GM12878 (cell line): Measurements from ENCODE around the gene PPP1R10. TPM values are rescaled to one million over a fixed set of nuclear protein-coding genes. Genes with fewer than 3 reads are reported as not detected.
A peak's percentile ranks its signal among the peaks of the same experiment; 100 is the strongest.

Experiments used
- ATAC-seq: fragments of 200-7000 bp; cut with Tn5 transposase; 3 replicates; pipeline ENCODE4 v1.9.1; 2020; ENCODE audit warnings: mild to moderate bottlenecking, moderate library complexity
- BruUV-seq: library from RNA; stranded (reverse); fragments of 400-500 nt; replicated peaks from 2 replicates; lab custom pipeline; 2021; lab: Mats Ljungman, UMichigan
- CTCF ChIA-PET: fragments of 300-600 bp; sonication (Branson Sonifier 250); formaldehyde crosslinking; extraction: SDS; loops from one replicate; lab custom pipeline; 2021; ENCODE audit warnings: inconsistent platforms; lab: Yijun Ruan, JAX
- POLR2A ChIA-PET: fragments of 350-600 bp; formaldehyde crosslinking; extraction: SDS; loops from one replicate; lab custom pipeline; 2021; ENCODE audit warnings: inconsistent platforms; lab: Charles Lee
- RAD21 ChIA-PET: fragments of 300-600 bp; sonication (Branson Sonifier 250); formaldehyde crosslinking; loops from one replicate; lab custom pipeline; 2023; ENCODE audit warnings: antibody characterized with exemption; ENCODE audit not compliant: unreplicated experiment; lab: Charles Lee
- SMC1A ChIA-PET: fragments of 300-600 bp; sonication (Branson Sonifier 250); formaldehyde crosslinking; loops from one replicate; lab custom pipeline; 2023; ENCODE audit not compliant: unreplicated experiment, uncharacterized antibody; lab: Charles Lee
- DNase-seq: peaks from one replicate; pipeline ENCODE4 v3.0.0-alpha.2; 2011; ENCODE audit warnings: low read depth, low spot score
- FAIRE-seq: peaks from 3 replicates; lab custom pipeline; 2011; peaks lifted over from hg19 to GRCh38; lab: Jason Lieb, UNC
- H2AFZ ChIP-seq: 2 replicates; pipeline ENCODE4 v1.6.0; 2011; ENCODE audit warnings: low read depth, low read length, control low read depth; ENCODE audit not compliant: control insufficient read depth
- H3K27ac ChIP-seq: 2 replicates; pipeline ENCODE4 v1.5.1; 2011; ENCODE audit warnings: control low read depth; ENCODE audit not compliant: control insufficient read depth, insufficient read depth
- H3K27me3 ChIP-seq, 2 experiments: replicated peaks in 1 of 2; 2 replicates each; pipeline versions ENCODE4 v1.6.0 to v1.6.1; 2011; ENCODE audit warnings: low read length in 1 of 2; ENCODE audit not compliant: control insufficient read depth in 2 of 2, insufficient read depth in 2 of 2
- H3K36me3 ChIP-seq, 2 experiments: 2 replicates each; pipeline ENCODE4 v1.5.1; 2011; ENCODE audit warnings: low read length in 1 of 2; ENCODE audit not compliant: control insufficient read depth in 2 of 2, insufficient read depth in 2 of 2
- H3K4me1 ChIP-seq: 2 replicates; pipeline ENCODE4 v1.6.1; 2011; ENCODE audit warnings: mild to moderate bottlenecking, low read length, moderate library complexity, mixed read lengths; ENCODE audit not compliant: control insufficient read depth, insufficient read depth
- H3K4me2 ChIP-seq: 2 replicates; pipeline ENCODE4 v1.6.0; 2011; ENCODE audit warnings: control low read depth; ENCODE audit not compliant: control insufficient read depth, insufficient read depth
- H3K4me3 ChIP-seq: fragments of 200-600 bp; sonication (generic); 2 replicates; pipeline ENCODE4 v1.5.1; 2016
- H3K79me2 ChIP-seq: 2 replicates; pipeline ENCODE4 v1.6.0; 2011; ENCODE audit warnings: low read length; ENCODE audit not compliant: control insufficient read depth, insufficient read depth
- H3K9ac ChIP-seq: 2 replicates; pipeline ENCODE4 v1.8.0; 2011; ENCODE audit warnings: low read length, control low read depth, mixed read lengths; ENCODE audit not compliant: control insufficient read depth, insufficient read depth
- H3K9me3 ChIP-seq: replicated peaks from 3 replicates; pipeline ENCODE4 v1.5.1; 2011; ENCODE audit warnings: mild to moderate bottlenecking, low read length; ENCODE audit not compliant: control insufficient read depth, insufficient read depth
- H4K20me1 ChIP-seq: 2 replicates; pipeline ENCODE4 v1.6.0; 2011; ENCODE audit not compliant: control insufficient read depth, insufficient read depth
- CREB1 ChIP-seq: IDR thresholded peaks from 2 replicates; pipeline ENCODE4 v1.6.1; 2012; ENCODE audit warnings: low read depth, mild to moderate bottlenecking, inconsistent platforms
- EED ChIP-seq: sonication (generic); IDR thresholded peaks from 2 replicates; pipeline ENCODE4 v1.6.1; 2016; ENCODE audit warnings: antibody characterized with exemption, low read depth
- MAX ChIP-seq: IDR thresholded peaks from 2 replicates; pipeline ENCODE4 v1.6.1; 2012; ENCODE audit warnings: low read depth, low read length, improper control_type of control experiment
- NR2C2 ChIP-seq: IDR thresholded peaks from 2 replicates; pipeline ENCODE4 v1.6.1; 2011; ENCODE audit warnings: borderline replicate concordance, low read depth; ENCODE audit not compliant: control insufficient read depth, insufficient read length
- RAD51 ChIP-seq: fragments of 450-650 bp; IDR thresholded peaks from 2 replicates; pipeline ENCODE4 v1.6.1; 2016; ENCODE audit warnings: moderate library complexity, mild to moderate bottlenecking, inconsistent platforms
- RBBP5 ChIP-seq: fragments of 200-600 bp; sonication (generic); conservative IDR thresholded peaks from 2 replicates; pipeline ENCODE4 v1.6.1; 2016
- RELB ChIP-seq: fragments of 450-650 bp; IDR thresholded peaks from 2 replicates; pipeline ENCODE4 v1.6.1; 2017; ENCODE audit warnings: low read depth, mild to moderate bottlenecking, moderate library complexity
- REST ChIP-seq: IDR thresholded peaks from 2 replicates; pipeline ENCODE4 v1.6.1; 2012; ENCODE audit warnings: mild to moderate bottlenecking, low read depth, low read length
- RUNX3 ChIP-seq: IDR thresholded peaks from 2 replicates; pipeline ENCODE4 v1.6.1; 2012; ENCODE audit warnings: low read length, inconsistent platforms
- SMARCA5 ChIP-seq: fragments of 450-650 bp; IDR thresholded peaks from 2 replicates; pipeline ENCODE4 v1.6.1; 2017; ENCODE audit warnings: mild to moderate bottlenecking
- STAT3 ChIP-seq: IDR thresholded peaks from 2 replicates; pipeline ENCODE4 v1.6.1; 2011; ENCODE audit warnings: low read depth, low read length, improper control_type of control experiment
- SUPT20H ChIP-seq: IDR thresholded peaks from 2 replicates; pipeline ENCODE4 v1.6.1; 2011; ENCODE audit warnings: low read depth, mild to moderate bottlenecking, low read length, moderate library complexity, borderline replicate concordance; ENCODE audit not compliant: control insufficient read depth
- ZSCAN29 ChIP-seq: fragments of 450-650 bp; IDR thresholded peaks from 2 replicates; pipeline ENCODE4 v1.6.1; 2017; ENCODE audit warnings: mild to moderate bottlenecking, moderate library complexity
- WGBS: methylation state at CpG from one replicate; pipeline ENCODE4 v1.1.6; 2016; ENCODE audit warnings: low lambda C conversion rate; ENCODE audit not compliant: insufficient replicate concordance, insufficient coverage; ENCODE audit errors: missing lambda C conversion rate; 5-methylcytosine and 5-hydroxymethylcytosine counted together
- in situ Hi-C: fragments of 300-500 bp; cut with MboI; formaldehyde crosslinking; loops from 9 replicates; pipeline ENCODE4 v1.14.3; 2018; ENCODE audit warnings: mixed read lengths
- intact Hi-C: fragments of 100-400 bp; cut with micrococcal nuclease; formaldehyde crosslinking; loops from one replicate; pipeline ENCODE4 v1.14.2; 2022; ENCODE audit not compliant: unreplicated experiment
- polyA plus RNA-seq, 11 experiments: library from polyadenylated mRNA; depleted of rRNA in 4 of 11; unstranded in 6 of 11; stranded (reverse) in 5 of 11; fragments of >200 nt; fragmentation: Nextera tagmentation in 4 of 11; fragmentation: Illumina TruSeq in 1 of 11; extraction: Ambion mirVana in 4 of 11; extraction: Trizol in 1 of 11; gene quantifications; 1 replicate in 1 of 11; 2 replicates in 10 of 11; pipeline versions ENCODE4 v1.2.1 to v1.2.3, GENCODE V29; 2011 to 2016; ENCODE audit warnings: inconsistent platforms in 2 of 11, missing spikeins in 2 of 11, low read depth in 1 of 11
- total RNA-seq, 4 experiments: library from RNA; depleted of rRNA in 3 of 4; stranded (reverse); fragments of >200 nt in 3 of 4; fragmentation: Illumina TruSeq in 1 of 4; extraction: Trizol in 1 of 4; gene quantifications; 2 replicates each; pipeline versions ENCODE4 v1.2.1 to v1.2.3, GENCODE V29; 2013 to 2021
- TF ChIP-seq, protein P1 (sequence below): fragments of 450-650 bp; formaldehyde crosslinking; IDR thresholded peaks from 2 replicates; pipeline ENCODE4 v1.4.0; 2020; ENCODE audit warnings: mild to moderate bottlenecking, moderate library complexity

Gene PPP1R10
- total and polyA plus RNA-seq, 10 of the 15 experiments (the other 5 are each of a cell fraction or from before 2014, with no cell fraction given) = 11.3 to 83.8 (median 41.2) TPM

DNA sequence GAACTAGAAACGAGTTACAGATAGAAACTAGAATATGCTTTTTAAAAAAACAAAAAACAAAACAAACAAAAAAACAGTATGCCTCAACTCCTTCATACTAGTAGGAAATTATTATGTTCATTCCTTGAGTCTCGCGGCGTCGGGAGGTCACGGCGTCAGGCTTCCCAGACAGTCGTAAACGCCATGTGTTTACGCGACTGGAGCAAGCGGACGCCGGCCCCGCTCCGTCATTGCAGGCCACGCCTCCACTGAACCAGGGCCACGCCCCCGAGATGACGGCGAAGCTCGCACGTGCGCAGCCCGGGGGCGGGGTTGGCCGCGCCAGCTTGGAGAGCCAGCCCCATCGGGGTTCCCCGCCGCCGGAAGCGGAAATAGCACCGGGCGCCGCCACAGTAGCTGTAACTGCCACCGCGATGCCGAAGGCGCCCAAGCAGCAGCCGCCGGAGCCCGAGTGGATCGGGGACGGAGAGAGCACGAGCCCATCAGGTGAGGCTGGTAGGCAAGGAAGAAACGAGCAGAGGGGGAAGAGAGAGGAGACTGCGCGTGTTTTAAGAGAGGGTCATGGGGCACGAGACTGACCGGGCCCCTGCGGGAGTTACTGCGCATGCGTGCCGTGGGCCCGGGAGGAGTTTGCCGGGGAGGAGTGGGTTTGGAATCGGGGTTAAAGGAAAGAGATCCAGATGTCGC lies 45.8 kb downstream of the PPP1R10 start, which contains the start of gene ABCF1:
TSS of gene ABCF1 (plus strand) at position 368 of the 687 bp plus-strand sequence. CDS start at position 414, 46 bp downstream.
- Histone ChIP-seq H3K27ac (peak within 1 kb of the TSS; percentile 94), H3K4me2 (peak within 1 kb of the TSS; percentile 98), H3K9me3 (no peaks in the 10 kb centered on the region), H3K79me2 (peaks cover 44% of the 10 kb centered on the region), H3K9ac (peak within 1 kb of the TSS; percentile 93), H3K4me1 (peaks cover 15% of the 10 kb centered on the region), H3K4me3 (peak within 1 kb of the TSS; percentile 89), H3K27me3 (no peaks in the 10 kb centered on the region), H3K36me3 (no peaks in the 10 kb centered on the region; a peak in 3 of 4 replicates), H4K20me1 (peaks cover 3% of the 10 kb centered on the region; the same call in 1 of the 2 replicates), H2AFZ (peak within 1 kb of the TSS; percentile 100)
- FAIRE-seq (peak; percentile 44), DNase-seq (peak; percentile 85), ATAC-seq (peak; percentile 94)
- under 1% methylated on average over 59 of the region's 59 CpGs for WGBS
- in situ Hi-C loops = no loop called here
- SMC1A ChIA-PET = interaction anchor here (0.9 to 2.3 kb wide), 6 partner anchors 13 to 45 kb away, joined by 3 to 18 read pairs (median 4); partner anchors contain the start of gene PRR3
- RAD21 ChIA-PET = interaction anchor here (0.9 to 2.2 kb wide), 8 partner anchors 14 to 118 kb away, joined by 3 to 11 read pairs (median 4); partner anchors contain the start of genes GNL1 and PRR3
- CTCF ChIA-PET = interaction anchor here (0.7 to 2.6 kb wide), 9 partner anchors 14 to 108 kb away, joined by 3 to 25 read pairs (median 6); partner anchors contain the start of genes GNL1 and PRR3
- POLR2A ChIA-PET = interaction anchor here (0.9 to 2.5 kb wide), 8 partner anchors 15 to 108 kb away, joined by 3 to 25 read pairs (median 4); partner anchors contain the start of genes GNL1, MRPS18B and PRR3
- intact Hi-C loops = loop anchor here (2.0 kb wide), 1 partner anchor 14 kb away; the partner anchor contains the start of genes GNL1 and PRR3
- BruUV-seq = no TSS peak
- TF ChIP-seq, protein P1, sequence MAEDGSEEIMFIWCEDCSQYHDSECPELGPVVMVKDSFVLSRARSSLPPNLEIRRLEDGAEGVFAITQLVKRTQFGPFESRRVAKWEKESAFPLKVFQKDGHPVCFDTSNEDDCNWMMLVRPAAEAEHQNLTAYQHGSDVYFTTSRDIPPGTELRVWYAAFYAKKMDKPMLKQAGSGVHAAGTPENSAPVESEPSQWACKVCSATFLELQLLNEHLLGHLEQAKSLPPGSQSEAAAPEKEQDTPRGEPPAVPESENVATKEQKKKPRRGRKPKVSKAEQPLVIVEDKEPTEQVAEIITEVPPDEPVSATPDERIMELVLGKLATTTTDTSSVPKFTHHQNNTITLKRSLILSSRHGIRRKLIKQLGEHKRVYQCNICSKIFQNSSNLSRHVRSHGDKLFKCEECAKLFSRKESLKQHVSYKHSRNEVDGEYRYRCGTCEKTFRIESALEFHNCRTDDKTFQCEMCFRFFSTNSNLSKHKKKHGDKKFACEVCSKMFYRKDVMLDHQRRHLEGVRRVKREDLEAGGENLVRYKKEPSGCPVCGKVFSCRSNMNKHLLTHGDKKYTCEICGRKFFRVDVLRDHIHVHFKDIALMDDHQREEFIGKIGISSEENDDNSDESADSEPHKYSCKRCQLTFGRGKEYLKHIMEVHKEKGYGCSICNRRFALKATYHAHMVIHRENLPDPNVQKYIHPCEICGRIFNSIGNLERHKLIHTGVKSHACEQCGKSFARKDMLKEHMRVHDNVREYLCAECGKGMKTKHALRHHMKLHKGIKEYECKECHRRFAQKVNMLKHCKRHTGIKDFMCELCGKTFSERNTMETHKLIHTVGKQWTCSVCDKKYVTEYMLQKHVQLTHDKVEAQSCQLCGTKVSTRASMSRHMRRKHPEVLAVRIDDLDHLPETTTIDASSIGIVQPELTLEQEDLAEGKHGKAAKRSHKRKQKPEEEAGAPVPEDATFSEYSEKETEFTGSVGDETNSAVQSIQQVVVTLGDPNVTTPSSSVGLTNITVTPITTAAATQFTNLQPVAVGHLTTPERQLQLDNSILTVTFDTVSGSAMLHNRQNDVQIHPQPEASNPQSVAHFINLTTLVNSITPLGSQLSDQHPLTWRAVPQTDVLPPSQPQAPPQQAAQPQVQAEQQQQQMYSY (CRISPR knock-in tag) = no peak
- TF ChIP-seq RELB (peak; percentile 86), STAT3 (no peak), MAX (peak; percentile 88), SUPT20H (no peak), EED (no peak), ZSCAN29 (no peak), REST (no peak), CREB1 (peak; percentile 93), RBBP5 (no peak), RUNX3 (peak; percentile 25; the same call in 1 of the 2 replicates), RAD51 (peak; percentile 72), SMARCA5 (no peak), NR2C2 (no peak)
